Measurements from ENCODE around the gene LMO3. TPM values are rescaled to one million over a fixed set of nuclear protein-coding genes. Genes with fewer than 3 reads are reported as not detected.

LMO3 gene
- not detected in 2 replicates for total RNA-seq (2014; rRNA removed; shearing (Covaris generic))
- polyA plus RNA-seq (2015; cell fraction: cytosol; rRNA removed): 0.66 TPM in 1 of 2 replicates, not detected in the other
- polyA plus RNA-seq (2015; cell fraction: nucleus; rRNA removed): 0.25 TPM in 1 of 2 replicates, not detected in the other

- no peak for DNase-seq (ENCODE audit: low read depth)
Observed at GRCh38 chr12:16606117-16606200, at the start of gene LMO3. TSS of gene LMO3 (minus strand) at chr12:16606162. CDS start at chr12:16600860, 5,302 bp downstream.

DNA sequence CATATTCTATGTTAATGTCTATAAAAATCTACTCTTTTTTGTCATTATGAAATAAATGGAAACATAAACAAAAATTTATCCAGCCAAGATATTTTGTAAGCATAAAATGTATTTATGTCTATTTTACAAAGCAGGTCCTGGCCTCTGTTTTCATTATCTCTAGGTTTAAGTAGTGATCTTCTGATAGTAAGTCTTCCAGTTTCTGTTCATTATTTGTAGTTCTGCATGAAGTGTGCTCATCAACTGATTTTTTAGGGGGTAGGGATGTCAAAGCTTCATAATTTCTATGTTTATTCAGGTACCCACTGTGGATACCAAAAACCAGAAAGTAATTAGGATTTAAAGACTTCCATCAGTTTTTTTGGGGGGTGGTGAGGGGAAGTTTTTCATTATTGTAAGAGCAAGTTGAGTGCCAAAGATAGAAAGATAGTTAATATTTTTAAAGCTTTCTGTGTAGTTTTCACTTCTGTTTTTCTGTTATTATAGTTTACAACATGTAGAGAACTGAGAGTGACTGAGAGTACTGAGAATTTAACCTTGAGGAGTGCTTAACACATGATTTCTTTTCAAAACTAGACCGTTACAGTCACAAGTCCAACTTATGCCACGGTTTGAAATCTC is 30.6 kb upstream of the LMO3 start:
- DNase-seq (ENCODE audit: low read depth): no peak

- DNase-seq (ENCODE audit: low read depth): no peak
Observed at GRCh38 chr12:16634786-16635185, 28.8 kb upstream of the LMO3 start.

- no peak for DNase-seq (ENCODE audit: low read depth)
Observed at GRCh38 chr12:16626991-16627390, 21.0 kb upstream of the LMO3 start.

DNA sequence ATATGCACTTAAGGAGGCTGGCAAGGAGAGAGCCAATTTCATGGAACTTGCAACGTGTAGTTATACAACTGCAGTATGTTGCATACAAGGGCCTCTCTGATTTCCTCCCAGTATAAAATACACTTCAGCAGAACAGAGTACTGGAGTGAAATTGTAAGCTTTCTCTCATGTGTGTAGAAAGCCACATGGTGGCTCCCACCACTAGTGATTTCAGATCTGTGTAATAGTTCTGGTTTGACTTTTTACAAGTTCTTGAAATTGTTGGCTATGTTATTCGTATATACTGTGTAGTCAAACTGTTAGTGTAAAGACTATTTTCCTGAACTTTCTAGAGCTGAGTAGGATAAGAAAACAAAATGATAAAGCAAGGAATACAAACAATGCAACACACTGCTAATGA is 16.4 kb upstream of the LMO3 start:
- DNase-seq (ENCODE audit: low read depth): no peak

DNA sequence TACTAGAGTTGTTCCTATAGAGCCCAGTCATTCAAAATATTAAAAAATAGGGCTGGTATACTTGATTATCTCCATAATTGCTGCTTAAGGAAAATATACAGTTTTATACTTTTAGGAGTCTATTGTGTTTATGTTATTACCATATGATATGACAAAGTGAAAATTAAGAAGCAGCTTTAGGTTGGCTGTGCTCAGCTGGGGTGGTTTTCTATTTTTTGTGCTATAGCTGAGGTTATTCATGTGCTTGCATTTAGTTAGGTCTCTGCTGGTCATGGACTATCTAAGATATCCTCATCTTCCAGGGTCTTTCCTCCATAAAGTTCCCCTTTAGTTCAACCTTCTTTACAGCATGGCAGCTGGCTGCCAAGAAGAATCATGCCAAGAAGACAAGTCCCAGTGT is 13.6 kb upstream of the LMO3 start:
- DNase-seq (ENCODE audit: low read depth): no peak

- no peak for DNase-seq (ENCODE audit: low read depth)
Observed at GRCh38 chr12:16618256-16618655, 12.3 kb upstream of the LMO3 start.

DNA sequence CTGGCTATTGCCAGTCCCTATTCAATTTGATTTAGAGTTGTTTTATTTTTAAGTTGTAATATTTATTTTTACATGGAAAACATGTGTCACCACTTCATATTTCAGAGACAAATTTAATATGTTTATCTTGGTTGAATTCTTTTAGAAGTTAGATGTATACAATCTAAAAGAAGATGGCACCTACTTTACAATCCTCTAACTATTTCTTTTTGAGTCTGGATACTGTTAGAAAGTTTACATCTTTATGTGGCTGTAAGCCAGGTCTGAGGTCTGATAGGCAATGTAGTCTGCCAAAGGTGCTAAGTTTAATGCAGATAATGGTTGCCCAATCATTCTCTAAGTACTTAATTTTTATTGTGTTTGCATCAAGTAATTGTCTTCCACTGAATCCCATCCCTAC is 7.2 kb upstream of the LMO3 start:
- no peak for DNase-seq (ENCODE audit: low read depth)

DNA sequence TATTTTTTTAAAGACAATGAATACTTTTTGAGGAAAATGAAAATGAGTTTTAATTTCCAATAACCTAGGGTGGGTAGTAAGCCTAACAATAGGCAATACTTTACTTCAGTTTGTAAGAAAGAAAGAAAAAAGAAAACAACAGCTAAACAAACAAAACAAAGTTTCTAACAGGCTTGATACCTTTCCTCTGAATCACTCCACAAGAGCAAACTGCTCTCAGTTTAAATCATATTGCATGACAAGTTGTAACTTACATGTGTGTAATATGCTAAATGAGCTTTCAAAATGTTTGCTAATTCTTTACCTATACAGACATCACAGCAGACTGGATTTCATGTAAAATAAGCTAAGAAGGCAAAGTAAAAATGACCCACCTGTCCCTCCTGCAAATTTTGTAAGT is 6.7 kb upstream of the LMO3 start:
- DNase-seq (ENCODE audit: low read depth): peak; percentile 1

- peak; percentile 5 for DNase-seq (ENCODE audit: low read depth)
Observed at GRCh38 chr12:16611146-16611545, 5.2 kb upstream of the LMO3 start.

DNA sequence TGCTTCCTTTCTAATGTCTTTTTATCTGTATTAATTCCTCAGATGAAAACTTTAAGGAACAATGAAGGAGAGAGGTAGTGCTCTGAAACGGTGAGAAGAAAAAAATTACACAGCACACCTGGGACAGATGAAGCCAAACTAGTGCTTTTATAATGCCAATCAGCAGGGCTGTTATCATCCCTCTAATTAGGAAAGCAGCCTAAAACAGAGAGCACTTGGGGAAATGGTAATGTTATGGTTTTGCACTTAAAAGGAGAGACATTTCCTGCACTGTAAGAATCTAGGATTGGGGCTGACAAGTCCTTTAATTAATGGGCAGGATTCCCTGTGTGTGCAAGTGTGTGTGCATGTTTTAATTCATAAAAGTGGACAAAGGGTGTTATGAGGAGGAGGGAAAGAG is 4.8 kb upstream of the LMO3 start:
- no peak for DNase-seq (ENCODE audit: low read depth)

DNA sequence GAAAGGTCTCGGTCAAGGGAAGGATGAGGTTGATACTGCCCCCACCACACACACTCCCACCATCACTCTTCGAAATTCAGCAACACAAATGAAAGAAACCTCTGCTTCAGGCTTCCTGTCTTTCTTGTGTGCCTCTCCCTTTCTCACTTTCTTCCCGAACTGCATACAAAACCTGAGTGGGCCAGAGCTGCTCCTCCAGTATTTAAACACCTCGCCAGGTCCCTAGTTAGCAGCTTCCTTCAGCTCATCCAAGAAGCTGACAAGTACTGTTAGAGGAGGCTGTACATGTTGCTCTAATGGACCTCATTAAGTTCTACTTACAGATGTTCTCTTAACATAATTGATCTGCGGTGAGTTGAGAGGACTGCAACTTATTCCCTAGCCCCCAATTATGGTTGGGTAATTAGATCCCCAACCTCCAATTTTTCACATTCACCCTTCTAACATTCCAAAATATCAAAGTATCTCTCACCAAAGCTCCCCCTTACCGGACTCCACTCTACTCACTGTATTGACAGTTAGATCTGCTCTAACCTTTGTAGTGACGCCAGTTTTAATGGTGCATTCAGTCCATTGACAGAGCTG is 4.1 kb upstream of the LMO3 start:
- no peak for DNase-seq (ENCODE audit: low read depth)

DNA sequence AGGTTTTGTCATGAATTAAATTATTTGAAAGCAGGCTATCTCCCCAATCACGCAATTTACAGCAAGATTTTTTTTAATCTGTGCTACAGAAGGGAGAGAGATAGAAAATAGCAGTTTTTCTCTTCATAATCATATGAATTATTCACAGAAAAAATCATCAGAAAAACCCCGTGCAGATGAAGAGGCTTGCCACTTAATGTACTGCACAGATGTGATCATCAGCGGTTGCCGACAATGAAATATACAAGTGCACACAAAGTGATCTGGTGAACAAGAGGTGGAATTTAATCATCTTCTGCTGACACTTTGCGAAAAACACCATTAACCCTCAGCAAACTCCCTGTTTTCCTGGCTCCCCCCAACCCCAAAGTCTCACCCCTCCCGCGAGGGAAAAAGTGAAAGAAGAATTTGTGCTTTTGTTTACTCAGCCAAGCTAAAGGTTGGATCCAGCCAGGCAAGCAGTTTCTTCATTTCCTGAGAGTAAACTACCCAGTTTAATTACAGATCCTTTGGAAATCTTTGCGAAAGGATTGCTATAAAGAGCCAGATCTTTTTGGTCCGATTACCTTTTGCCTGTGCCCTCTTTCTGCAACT is 3.1 kb upstream of the LMO3 start:
- no peak for DNase-seq (ENCODE audit: low read depth)

DNA sequence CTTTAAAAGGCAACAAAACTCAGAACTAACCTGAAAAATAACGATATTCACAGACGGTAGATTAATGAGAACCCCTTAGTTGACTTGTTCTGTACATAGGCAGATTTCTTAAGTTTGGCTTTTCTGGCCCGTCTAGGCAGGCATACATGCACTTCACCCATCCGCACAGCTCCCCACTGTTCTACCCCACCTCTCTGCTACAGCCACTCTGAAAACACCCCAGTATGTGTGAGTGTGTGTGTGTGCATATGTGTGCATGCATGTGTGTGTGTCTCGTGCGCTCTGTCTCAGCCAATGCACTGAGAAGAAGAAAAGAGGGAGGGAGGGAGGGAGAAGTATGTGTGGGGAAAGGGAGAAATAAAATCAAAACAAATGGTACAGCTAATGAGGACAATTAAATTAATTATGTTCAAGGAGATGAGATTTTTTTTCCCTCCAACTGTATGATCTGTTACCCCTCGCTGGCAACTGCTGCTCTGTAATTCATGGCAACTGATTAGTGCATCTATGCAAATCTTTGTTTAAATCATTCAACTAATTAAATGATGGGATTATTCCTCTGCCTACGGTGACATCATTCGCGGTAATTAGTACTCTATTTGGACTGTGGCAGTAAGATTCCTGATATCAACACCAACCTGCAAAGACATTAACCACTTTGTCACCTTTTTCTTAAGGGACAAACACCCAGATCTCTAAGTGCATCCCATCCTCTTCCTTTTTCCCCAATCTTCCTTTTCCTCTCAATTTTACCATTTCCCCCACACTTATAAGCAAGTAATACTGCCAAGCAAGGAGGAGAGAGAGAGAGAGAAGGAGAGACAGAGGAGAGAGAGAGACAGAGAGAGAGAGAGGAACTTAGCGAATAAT is 2.2 kb upstream of the LMO3 start:
- no peak for DNase-seq (ENCODE audit: low read depth)

DNA sequence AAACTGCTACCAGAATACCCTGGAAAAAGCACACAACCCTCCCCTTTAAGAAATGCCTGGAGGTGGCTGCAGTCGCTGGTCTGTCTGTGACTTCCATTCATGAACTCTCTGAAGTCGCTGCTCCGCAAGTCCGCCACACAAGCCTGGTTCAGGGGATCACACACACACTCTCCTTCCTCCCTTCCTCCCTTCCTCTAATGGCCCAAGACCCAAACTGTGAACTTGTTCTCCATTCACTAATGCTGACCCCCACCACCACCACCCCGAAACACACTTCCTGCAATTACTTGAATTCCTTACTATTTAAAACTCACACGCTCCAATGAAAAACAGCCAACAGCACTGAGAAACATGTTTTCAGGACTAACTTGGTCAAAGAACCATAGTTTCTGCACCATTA is 1.0 kb upstream of the LMO3 start:
- DNase-seq (ENCODE audit: low read depth): no peak

GRCh38 chr12:16606201-16606849 is 363 bp upstream of the LMO3 start:
- peak; percentile 7 for DNase-seq (ENCODE audit: low read depth)

- peak; percentile 1 for DNase-seq (ENCODE audit: low read depth)
Observed at GRCh38 chr12:16605642-16606116, 283 bp downstream of the LMO3 start.

GRCh38 chr12:16604596-16605252 is 1.2 kb downstream of the LMO3 start:
- DNase-seq (ENCODE audit: low read depth): no peak

DNA sequence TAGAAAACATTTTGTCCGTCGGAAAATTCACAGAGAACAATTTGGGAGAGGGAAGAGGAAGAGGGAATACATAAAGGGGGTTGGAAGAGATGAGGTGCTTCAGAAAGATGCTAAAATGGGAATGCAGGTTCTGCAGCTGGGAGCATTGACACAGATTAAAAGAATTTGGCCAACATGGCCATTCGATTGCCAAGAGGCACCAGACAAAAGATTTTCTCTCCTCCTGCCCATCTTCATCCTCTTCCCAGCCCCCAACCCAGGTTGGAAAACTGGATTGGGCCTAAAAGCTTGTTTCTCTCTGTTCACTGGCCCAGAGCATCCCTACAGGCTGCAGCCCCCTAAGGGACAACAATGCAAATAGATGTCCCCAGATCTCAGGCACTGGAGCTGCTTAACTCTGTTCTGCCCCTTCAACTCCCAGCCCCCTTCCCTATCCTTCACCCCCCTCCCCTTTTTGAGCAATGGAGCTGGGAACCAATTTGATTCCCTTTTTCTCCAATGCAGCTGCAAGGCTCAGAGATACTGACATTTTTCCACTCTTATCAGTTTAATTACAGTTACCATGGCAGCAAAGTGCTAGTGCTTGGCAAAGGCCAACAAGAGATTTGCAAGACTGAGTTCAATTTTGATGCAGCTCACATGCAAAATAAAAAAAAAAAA is 1.9 kb downstream of the LMO3 start:
- DNase-seq (ENCODE audit: low read depth): no peak

DNA sequence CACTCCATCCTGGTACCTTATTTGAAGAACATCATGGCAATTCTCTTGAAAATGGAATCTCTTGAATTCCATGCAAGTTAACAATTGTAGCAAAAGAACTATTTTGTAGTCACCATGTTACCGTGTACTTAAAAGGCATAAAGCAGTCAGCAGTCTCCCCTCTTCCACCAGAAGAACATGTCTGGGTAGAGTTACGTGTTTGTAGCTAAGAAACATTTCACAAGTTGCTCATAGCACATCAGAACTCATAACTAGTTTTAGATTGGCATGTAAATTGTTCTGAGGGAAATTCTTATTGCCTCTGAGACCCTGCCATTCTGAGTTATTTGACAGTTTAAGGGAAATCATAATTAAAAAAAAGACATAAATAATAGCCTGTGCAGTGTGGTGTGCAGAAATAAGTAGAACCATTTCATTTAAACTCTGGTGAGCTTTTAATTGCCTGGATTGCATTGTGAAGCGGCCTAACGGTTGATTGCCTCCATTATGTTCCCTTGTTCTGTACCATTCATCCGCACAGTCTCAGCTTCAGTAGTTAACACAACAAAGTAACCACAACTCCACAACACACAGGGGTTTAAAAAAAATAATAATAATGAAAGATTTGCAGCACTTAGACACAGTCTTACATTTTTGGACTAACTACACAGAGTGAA is 2.6 kb downstream of the LMO3 start:
- DNase-seq (ENCODE audit: low read depth): no peak

Data from HT1080 (cell line).